ENCODE results near the gene SLC45A3.

The SLC45A3 gene

GRCh38 chr1:205669341-205670149 is 10.8 kb downstream of the SLC45A3 start:
- DNase-seq (ENCODE audit: low read depth in 3 of 3) = no peak

- no peak for DNase-seq (ENCODE audit: low read depth in 3 of 3)
These were observed 11.4 kb downstream of the SLC45A3 start for GRCh38 chr1:205668951-205669340.

- no peak for DNase-seq (ENCODE audit: low read depth in 3 of 3)
These were observed 12.2 kb downstream of the SLC45A3 start for GRCh38 chr1:205667909-205668643.

GRCh38 chr1:205666372-205667166 is 13.7 kb downstream of the SLC45A3 start:
- DNase-seq (ENCODE audit: low read depth in 3 of 3) = no peak

GRCh38 chr1:205665201-205666045 is 14.9 kb downstream of the SLC45A3 start:
- no peak for DNase-seq (ENCODE audit: low read depth in 3 of 3)

GRCh38 chr1:205664399-205665017 is 15.8 kb downstream of the SLC45A3 start:
- no peak for DNase-seq (ENCODE audit: low read depth in 3 of 3)

GRCh38 chr1:205663286-205663936 is 16.9 kb downstream of the SLC45A3 start:
- no peak for DNase-seq (ENCODE audit: low read depth in 3 of 3)

- no peak for DNase-seq (ENCODE audit: low read depth in 3 of 3)
These were observed 17.5 kb downstream of the SLC45A3 start for GRCh38 chr1:205662791-205663190.

GRCh38 chr1:205662135-205662738 is 18.1 kb downstream of the SLC45A3 start:
- DNase-seq (ENCODE audit: low read depth in 3 of 3) = no peak

GRCh38 chr1:205661429-205662134 is 18.7 kb downstream of the SLC45A3 start:
- DNase-seq (ENCODE audit: low read depth in 3 of 3) = no peak

- no peak for DNase-seq (ENCODE audit: low read depth in 3 of 3)
These were observed 19.9 kb downstream of the SLC45A3 start for GRCh38 chr1:205660361-205660760.

- peak; percentile 58 to 59 (median 58) for DNase-seq (ENCODE audit: low read depth in 3 of 3)
These were observed 21.2 kb downstream of the SLC45A3 start for GRCh38 chr1:205658943-205659581.

GRCh38 chr1:205656236-205656635 is 24.1 kb downstream of the SLC45A3 start:
- no peak for DNase-seq (ENCODE audit: low read depth in 3 of 3)

GRCh38 chr1:205652984-205653383 is 27.3 kb downstream of the SLC45A3 start:
- no peak for DNase-seq (ENCODE audit: low read depth in 3 of 3)

- DNase-seq (ENCODE audit: low read depth in 3 of 3) = no peak
These were observed 30.1 kb downstream of the SLC45A3 start for GRCh38 chr1:205650241-205650640.

- no peak for DNase-seq (ENCODE audit: low read depth in 3 of 3)
These were observed 34.8 kb downstream of the SLC45A3 start for GRCh38 chr1:205645519-205645918.

GRCh38 chr1:205642679-205643307 is 37.5 kb downstream of the SLC45A3 start:
- no peak for DNase-seq (ENCODE audit: low read depth in 3 of 3)

- DNase-seq (ENCODE audit: low read depth in 3 of 3) = no peak
These were observed 40.7 kb downstream of the SLC45A3 start for GRCh38 chr1:205639567-205639966.
